SK-N-SH treated with all-trans-retinoic acid at 6 μM for 48 hours (cell line): Measurements from ENCODE around the gene PAK6.

Experiments
- ARNTL ChIP-seq: fragments of 450-650 bp; formaldehyde crosslinking; IDR thresholded peaks from 2 replicates; pipeline ENCODE4 v1.5.0; 2020; ENCODE audit warnings: low read depth, mild to moderate bottlenecking, moderate library complexity, borderline replicate concordance
- GLIS3 ChIP-seq: fragments of 250-450 bp; sonication (Bioruptor Pico); IDR thresholded peaks from 2 replicates; pipeline ENCODE4 v1.5.0; 2020; ENCODE audit warnings: mild to moderate bottlenecking, moderate library complexity
- ISL1 ChIP-seq: fragments of 250-450 bp; sonication (Bioruptor Pico); IDR thresholded peaks from 2 replicates; pipeline ENCODE4 v2.1.2; 2022; ENCODE audit warnings: mild to moderate bottlenecking, moderate library complexity
- PPARA ChIP-seq: fragments of 250-450 bp; sonication (Bioruptor Pico); IDR thresholded peaks from 2 replicates; pipeline ENCODE4 v1.5.0; 2020; ENCODE audit warnings: mild to moderate bottlenecking, borderline replicate concordance
- RARB ChIP-seq: fragments of 250-450 bp; sonication (Bioruptor Pico); IDR thresholded peaks from 2 replicates; pipeline ENCODE4 v1.8.0; 2021; ENCODE audit warnings: mild to moderate bottlenecking, moderate library complexity
- SNAI2 ChIP-seq: fragments of 250-450 bp; sonication (Bioruptor Pico); IDR thresholded peaks from 2 replicates; pipeline ENCODE4 v1.5.0; 2020; ENCODE audit warnings: mild to moderate bottlenecking, moderate library complexity
- TCF4 ChIP-seq: fragments of 250-450 bp; sonication (Bioruptor Pico); IDR thresholded peaks from 2 replicates; pipeline ENCODE4 v1.8.0; 2021; ENCODE audit warnings: mild to moderate bottlenecking, moderate library complexity, borderline replicate concordance
- ZFP30 ChIP-seq: fragments of 450-650 bp; formaldehyde crosslinking; IDR thresholded peaks from 2 replicates; pipeline ENCODE4 v1.5.0; 2022; ENCODE audit warnings: mild to moderate bottlenecking, moderate library complexity
- ZNF565 ChIP-seq: fragments of 450-650 bp; formaldehyde crosslinking; conservative IDR thresholded peaks from 2 replicates; pipeline ENCODE4 v1.5.0; 2020; ENCODE audit warnings: low read depth, mild to moderate bottlenecking, moderate library complexity
- ZNF8 ChIP-seq: fragments of 450-650 bp; formaldehyde crosslinking; IDR thresholded peaks from 2 replicates; pipeline ENCODE4 v1.5.0; 2020; ENCODE audit warnings: mild to moderate bottlenecking, moderate library complexity
- TF ChIP-seq, protein P1 (sequence below): fragments of 250-450 bp; sonication (Bioruptor Pico); IDR thresholded peaks from 2 replicates; pipeline ENCODE4 v1.5.0; 2020; ENCODE audit warnings: mild to moderate bottlenecking, moderate library complexity
- TF ChIP-seq, protein P2 (sequence below): fragments of 250-450 bp; sonication (Bioruptor Pico); IDR thresholded peaks from 2 replicates; pipeline ENCODE4 v1.5.1; 2020; ENCODE audit warnings: low read depth, mild to moderate bottlenecking, moderate library complexity

- no peak for TF ChIP-seq ZNF8
- TF ChIP-seq, protein P1, sequence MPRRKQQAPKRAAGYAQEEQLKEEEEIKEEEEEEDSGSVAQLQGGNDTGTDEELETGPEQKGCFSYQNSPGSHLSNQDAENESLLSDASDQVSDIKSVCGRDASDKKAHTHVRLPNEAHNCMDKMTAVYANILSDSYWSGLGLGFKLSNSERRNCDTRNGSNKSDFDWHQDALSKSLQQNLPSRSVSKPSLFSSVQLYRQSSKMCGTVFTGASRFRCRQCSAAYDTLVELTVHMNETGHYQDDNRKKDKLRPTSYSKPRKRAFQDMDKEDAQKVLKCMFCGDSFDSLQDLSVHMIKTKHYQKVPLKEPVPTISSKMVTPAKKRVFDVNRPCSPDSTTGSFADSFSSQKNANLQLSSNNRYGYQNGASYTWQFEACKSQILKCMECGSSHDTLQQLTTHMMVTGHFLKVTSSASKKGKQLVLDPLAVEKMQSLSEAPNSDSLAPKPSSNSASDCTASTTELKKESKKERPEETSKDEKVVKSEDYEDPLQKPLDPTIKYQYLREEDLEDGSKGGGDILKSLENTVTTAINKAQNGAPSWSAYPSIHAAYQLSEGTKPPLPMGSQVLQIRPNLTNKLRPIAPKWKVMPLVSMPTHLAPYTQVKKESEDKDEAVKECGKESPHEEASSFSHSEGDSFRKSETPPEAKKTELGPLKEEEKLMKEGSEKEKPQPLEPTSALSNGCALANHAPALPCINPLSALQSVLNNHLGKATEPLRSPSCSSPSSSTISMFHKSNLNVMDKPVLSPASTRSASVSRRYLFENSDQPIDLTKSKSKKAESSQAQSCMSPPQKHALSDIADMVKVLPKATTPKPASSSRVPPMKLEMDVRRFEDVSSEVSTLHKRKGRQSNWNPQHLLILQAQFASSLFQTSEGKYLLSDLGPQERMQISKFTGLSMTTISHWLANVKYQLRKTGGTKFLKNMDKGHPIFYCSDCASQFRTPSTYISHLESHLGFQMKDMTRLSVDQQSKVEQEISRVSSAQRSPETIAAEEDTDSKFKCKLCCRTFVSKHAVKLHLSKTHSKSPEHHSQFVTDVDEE (CRISPR knock-in tag), result no peak
- TF ChIP-seq, protein P2, sequence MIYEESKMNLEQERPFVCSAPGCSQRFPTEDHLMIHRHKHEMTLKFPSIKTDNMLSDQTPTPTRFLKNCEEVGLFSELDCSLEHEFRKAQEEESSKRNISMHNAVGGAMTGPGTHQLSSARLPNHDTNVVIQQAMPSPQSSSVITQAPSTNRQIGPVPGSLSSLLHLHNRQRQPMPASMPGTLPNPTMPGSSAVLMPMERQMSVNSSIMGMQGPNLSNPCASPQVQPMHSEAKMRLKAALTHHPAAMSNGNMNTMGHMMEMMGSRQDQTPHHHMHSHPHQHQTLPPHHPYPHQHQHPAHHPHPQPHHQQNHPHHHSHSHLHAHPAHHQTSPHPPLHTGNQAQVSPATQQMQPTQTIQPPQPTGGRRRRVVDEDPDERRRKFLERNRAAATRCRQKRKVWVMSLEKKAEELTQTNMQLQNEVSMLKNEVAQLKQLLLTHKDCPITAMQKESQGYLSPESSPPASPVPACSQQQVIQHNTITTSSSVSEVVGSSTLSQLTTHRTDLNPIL (CRISPR knock-in tag), result no peak
- TF ChIP-seq RARB (CRISPR knock-in tag), result no peak
- TF ChIP-seq GLIS3 (CRISPR knock-in tag), result no peak
- TF ChIP-seq ARNTL, result no peak
- TF ChIP-seq SNAI2 (CRISPR knock-in tag), result no peak
- TF ChIP-seq PPARA, result no peak
- no peak for TF ChIP-seq ZFP30 (CRISPR knock-in tag)
- TF ChIP-seq ISL1, result no peak
- TF ChIP-seq TCF4, result no peak
- TF ChIP-seq ZNF565, result no peak
Measured at GRCh38 chr15:40266828-40267304, 28.0 kb downstream of the PAK6 start.
